ENCODE data around the gene PFKP.

Gene PFKP

DNA sequence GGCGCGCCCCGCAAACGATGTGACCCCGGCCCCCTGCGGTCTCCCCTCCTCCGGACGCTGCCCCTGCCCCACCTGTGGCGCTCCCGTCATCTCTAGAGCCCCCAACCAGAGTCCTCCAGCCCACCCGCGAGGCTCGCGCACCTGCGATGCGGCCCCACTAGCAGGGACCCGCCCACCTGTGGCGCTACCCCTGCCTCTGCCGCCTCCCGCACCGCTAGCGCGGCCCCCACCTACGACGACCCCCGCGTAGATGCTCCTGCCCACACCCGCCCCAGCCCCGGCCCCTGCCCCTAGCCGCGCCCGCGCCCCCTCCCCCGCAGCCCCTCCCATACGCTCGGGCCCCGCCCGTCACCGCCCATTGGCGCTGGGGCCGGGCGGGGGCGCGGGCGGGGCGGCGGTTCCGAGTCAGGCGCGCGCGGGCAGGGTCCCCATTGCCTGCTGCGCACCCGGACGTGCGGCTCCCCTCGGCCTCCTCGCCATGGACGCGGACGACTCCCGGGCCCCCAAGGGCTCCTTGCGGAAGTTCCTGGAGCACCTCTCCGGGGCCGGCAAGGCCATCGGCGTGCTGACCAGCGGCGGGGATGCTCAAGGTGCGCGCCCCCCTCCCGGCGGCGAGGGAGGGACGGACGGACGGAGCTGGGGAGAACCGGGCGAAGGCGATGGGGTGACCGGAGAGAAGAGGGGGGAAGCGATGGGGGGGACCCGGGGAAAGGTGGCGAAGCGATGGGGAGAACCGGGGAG lies at the start of gene PFKP:
Gene PFKP (plus strand): TSS at position 431 of the 741 bp plus-strand sequence. CDS start 48 bp downstream, at position 479.
- Mint-ChIP-seq H3K27ac (peak within 1 kb of the TSS; percentile 87), H3K4me3 (peak within 1 kb of the TSS; percentile 87), H3K27me3 (no peaks in the 10 kb centered on the region), H3K9me3 (ENCODE audit: low read depth) (no peaks in the 10 kb centered on the region), H3K4me1 (ENCODE audit: low read depth) (peaks cover 28% of the 10 kb centered on the region), H3K36me3 (peaks cover 14% of the 10 kb centered on the region)

DNA sequence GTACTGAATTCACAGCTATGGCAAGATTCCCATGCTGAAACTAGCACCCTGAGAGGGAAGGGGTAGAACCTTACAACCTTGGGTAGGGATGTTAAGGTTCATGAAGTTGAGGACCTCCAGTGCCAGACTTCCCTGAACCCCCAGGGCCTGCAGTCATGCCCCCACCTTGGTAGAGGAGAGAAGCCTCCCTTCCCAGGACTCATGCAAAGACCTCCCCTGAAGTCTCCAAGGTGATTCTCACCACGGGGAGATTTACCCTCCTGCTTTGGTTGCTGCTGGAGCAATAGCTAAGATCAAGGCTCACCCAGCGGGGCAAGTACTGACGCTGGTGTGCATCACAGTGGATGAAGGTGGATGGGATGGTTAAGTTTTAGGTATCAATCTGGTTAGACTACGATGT lies 49.1 kb upstream of the PFKP start:
- H3K4me3 Mint-ChIP-seq = no peak overlapping the region
- peaks cover 11% of the 10 kb centered on the region for H3K27me3 Mint-ChIP-seq
- no peaks in the 10 kb centered on the region for H3K4me1 Mint-ChIP-seq (ENCODE audit: low read depth)
- no peaks in the 10 kb centered on the region for H3K36me3 Mint-ChIP-seq
- H3K27ac Mint-ChIP-seq = no peak overlapping the region
- H3K9me3 Mint-ChIP-seq (ENCODE audit: low read depth) = peaks cover 2% of the 10 kb centered on the region

DNA sequence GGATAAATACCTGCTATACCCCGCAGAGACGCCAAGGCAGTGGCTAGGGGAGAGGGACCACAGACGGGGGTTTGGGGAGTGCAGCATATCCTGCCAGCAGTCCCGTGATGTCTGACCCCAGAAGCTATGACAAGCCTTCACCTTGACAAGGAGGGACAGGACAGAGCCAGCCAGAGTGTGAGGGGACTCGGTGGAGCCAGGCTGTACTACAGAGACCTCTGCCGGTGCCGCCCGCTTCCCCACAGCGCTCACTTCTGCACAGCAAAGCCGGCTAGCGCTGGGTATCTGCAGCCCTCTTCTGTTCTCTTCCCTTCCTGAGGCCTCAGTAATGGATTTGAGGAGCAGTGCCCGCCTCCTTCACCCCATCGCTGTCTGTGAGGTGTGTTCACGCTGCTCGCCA lies 47.0 kb upstream of the PFKP start:
- Mint-ChIP-seq H3K4me1 (ENCODE audit: low read depth) (no peaks in the 10 kb centered on the region), H3K36me3 (no peaks in the 10 kb centered on the region), H3K4me3 (no peak overlapping the region), H3K9me3 (ENCODE audit: low read depth) (peaks cover 3% of the 10 kb centered on the region), H3K27me3 (peaks cover 11% of the 10 kb centered on the region), H3K27ac (no peak overlapping the region)

DNA sequence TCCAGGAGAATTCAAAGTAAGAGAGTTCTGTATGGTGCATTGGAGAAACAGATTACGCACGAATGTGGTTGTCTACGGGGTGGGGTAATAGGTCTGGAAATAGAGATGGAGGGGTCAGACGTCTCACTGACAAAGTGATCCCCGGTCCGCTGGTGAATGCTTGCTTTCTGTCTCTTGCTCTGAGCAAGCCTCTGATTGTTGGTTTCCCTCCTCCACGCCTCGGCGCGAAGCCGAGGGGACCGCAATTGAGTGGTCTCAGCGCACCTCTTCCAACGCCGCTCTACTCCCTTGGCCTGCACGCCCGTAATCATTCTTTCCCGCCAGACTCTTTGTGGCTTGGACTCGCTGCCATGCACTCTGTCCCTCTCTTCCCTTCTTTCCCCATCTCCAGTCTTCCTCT lies 46.5 kb upstream of the PFKP start:
- Mint-ChIP-seq H3K27ac (no peak overlapping the region), H3K9me3 (ENCODE audit: low read depth) (peaks cover 3% of the 10 kb centered on the region), H3K4me1 (ENCODE audit: low read depth) (no peaks in the 10 kb centered on the region), H3K36me3 (no peaks in the 10 kb centered on the region), H3K27me3 (peaks cover 11% of the 10 kb centered on the region), H3K4me3 (no peak overlapping the region)

DNA sequence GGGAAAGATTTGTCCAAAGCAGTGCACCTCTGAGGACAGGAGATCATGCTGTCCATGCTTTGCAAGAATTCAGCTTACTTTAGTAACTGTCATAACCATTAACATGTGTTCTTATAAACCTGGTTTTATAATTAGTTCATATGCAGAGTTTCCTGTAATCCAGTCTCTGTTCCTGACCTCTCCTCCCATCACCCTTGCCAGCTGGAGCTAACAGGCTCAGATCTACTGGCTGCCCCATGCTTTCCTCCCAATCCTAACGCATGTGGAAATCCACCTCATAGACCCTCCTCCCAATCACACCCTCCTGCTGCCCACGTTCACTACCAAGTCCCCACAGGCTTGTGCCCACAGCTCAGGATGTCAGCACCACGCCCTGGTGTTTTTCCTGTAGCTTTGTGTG lies 45.3 kb upstream of the PFKP start:
- Mint-ChIP-seq H3K4me1 (ENCODE audit: low read depth) (no peaks in the 10 kb centered on the region), H3K27me3 (peaks cover 12% of the 10 kb centered on the region), H3K36me3 (no peaks in the 10 kb centered on the region), H3K9me3 (ENCODE audit: low read depth) (peaks cover 3% of the 10 kb centered on the region), H3K4me3 (no peak overlapping the region), H3K27ac (no peak overlapping the region)

DNA sequence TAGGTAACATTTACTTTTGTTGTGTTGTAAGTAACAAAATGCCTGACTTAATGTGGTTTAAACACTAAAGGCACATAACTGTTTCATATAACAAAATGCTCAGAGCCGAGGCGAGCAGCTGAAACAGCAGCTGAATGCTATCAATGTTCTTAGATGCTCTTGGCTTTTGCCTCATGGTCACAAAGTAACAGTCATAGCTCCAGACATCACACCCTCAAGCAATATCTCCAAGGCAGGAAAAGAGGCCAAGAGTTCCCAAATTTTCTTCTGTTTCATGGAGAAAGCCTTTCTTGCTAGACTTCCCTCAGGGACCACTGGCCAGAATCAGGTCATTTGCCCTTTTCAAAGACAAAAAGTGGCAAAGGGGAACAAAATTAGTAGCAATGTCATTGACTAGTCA lies 43.5 kb upstream of the PFKP start:
- H3K4me1 Mint-ChIP-seq (ENCODE audit: low read depth) = no peaks in the 10 kb centered on the region
- H3K27me3 Mint-ChIP-seq = peaks cover 18% of the 10 kb centered on the region
- no peak overlapping the region for H3K27ac Mint-ChIP-seq
- H3K9me3 Mint-ChIP-seq (ENCODE audit: low read depth) = peaks cover 3% of the 10 kb centered on the region
- H3K4me3 Mint-ChIP-seq = no peak overlapping the region
- no peaks in the 10 kb centered on the region for H3K36me3 Mint-ChIP-seq

DNA sequence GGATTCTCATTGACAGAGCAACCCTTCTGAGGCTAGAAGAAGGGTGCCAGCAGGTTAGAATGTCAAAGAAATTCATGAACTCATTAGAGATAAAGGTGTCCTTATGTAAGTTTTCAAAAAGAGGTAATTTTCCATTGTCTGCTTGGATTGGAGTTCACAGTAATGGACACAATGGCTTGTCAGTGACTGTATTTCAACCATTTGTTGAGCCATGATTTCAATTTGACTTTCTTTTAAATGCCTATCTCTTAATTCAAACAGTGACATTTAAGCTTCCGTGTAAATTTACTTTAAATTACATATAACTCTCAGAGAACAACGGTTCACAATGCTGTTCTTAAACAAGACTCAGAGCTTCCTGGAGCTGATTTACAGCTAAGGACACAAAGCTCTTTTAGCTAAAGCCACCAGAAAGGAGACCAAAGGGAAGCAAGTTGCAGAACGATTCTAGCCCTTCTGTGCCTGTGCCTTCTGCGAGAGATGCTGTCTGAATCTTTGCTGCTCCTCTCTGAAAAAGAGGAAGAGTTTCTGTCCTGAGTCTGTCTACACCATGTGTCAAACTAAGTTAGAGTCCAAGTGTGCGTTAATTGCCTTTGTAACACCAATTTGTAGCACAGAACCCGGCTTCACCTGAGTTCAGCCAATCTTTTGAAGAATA lies 42.2 kb upstream of the PFKP start:
- Mint-ChIP-seq H3K9me3 (ENCODE audit: low read depth) (peaks cover 3% of the 10 kb centered on the region), H3K36me3 (no peaks in the 10 kb centered on the region), H3K27ac (no peak overlapping the region), H3K4me1 (ENCODE audit: low read depth) (no peaks in the 10 kb centered on the region), H3K27me3 (peaks cover 25% of the 10 kb centered on the region), H3K4me3 (no peak overlapping the region)

DNA sequence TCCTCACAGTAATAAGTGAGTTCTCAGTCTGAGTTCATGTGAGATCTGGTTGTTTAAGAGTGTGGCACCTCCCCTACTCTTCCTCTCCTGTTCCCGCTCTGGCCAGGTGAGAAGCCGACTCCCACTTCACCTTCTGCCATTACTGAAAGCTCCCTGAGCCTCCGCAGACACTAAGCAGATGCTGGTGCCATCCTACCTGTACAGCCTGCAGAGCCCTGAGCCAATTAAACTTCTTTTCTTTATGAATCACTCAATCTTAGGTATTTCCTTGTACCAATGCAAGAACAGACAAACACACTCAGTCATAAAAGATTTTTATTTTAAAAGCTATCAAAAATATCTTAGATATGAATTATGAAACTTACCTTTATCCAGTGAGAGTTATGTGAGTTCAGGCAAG lies 39.5 kb upstream of the PFKP start:
- no peaks in the 10 kb centered on the region for H3K4me1 Mint-ChIP-seq (ENCODE audit: low read depth)
- no peak overlapping the region for H3K27ac Mint-ChIP-seq
- H3K36me3 Mint-ChIP-seq = no peaks in the 10 kb centered on the region
- H3K4me3 Mint-ChIP-seq = no peak overlapping the region
- H3K27me3 Mint-ChIP-seq = peaks cover 31% of the 10 kb centered on the region
- H3K9me3 Mint-ChIP-seq (ENCODE audit: low read depth) = peaks cover 3% of the 10 kb centered on the region

DNA sequence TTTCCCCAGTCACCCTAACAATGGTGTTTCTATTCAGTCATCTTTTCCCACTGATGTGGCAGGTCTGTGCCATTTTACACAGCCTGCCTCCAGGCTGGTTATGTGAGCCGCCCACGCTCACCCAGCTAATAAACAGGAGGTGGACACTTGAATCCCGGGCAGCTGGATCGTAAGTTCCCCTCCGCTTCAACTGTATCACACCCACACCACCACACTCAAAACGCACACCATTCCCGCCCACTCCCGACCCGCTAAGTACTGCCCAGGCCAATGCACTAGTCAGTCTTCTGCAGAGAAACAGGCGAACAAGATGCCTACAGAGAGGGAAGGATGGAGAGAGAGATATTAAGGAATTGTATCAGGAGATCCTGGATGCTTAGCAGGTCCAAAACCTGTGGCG lies 38.9 kb upstream of the PFKP start:
- H3K27me3 Mint-ChIP-seq = peaks cover 29% of the 10 kb centered on the region
- H3K9me3 Mint-ChIP-seq (ENCODE audit: low read depth) = no peaks in the 10 kb centered on the region
- no peak overlapping the region for H3K4me3 Mint-ChIP-seq
- H3K36me3 Mint-ChIP-seq = no peaks in the 10 kb centered on the region
- H3K27ac Mint-ChIP-seq = no peak overlapping the region
- H3K4me1 Mint-ChIP-seq (ENCODE audit: low read depth) = no peaks in the 10 kb centered on the region

DNA sequence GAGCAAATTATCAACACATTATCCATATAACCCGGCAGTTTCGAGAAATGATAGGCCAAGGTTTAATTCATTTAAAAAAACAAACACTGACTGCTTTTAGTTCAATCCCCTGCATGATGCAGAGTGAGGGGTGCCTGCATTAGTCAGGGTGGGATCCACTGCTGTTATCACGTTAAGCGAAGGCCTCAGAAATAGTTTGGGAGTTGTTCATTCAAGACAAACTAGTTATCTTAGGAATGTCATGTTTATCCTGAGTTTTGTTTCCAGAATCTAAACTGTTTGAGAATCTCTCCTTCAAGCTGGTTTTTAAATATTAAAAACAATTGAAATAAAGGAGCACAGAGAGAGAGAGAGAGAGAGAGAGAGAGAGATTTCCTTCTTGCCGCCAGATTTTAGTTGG lies 36.6 kb upstream of the PFKP start:
- H3K27me3 Mint-ChIP-seq = peaks cover 32% of the 10 kb centered on the region
- no peak overlapping the region for H3K4me3 Mint-ChIP-seq
- H3K36me3 Mint-ChIP-seq = no peaks in the 10 kb centered on the region
- H3K9me3 Mint-ChIP-seq (ENCODE audit: low read depth) = no peaks in the 10 kb centered on the region
- no peak overlapping the region for H3K27ac Mint-ChIP-seq
- H3K4me1 Mint-ChIP-seq (ENCODE audit: low read depth) = no peaks in the 10 kb centered on the region

DNA sequence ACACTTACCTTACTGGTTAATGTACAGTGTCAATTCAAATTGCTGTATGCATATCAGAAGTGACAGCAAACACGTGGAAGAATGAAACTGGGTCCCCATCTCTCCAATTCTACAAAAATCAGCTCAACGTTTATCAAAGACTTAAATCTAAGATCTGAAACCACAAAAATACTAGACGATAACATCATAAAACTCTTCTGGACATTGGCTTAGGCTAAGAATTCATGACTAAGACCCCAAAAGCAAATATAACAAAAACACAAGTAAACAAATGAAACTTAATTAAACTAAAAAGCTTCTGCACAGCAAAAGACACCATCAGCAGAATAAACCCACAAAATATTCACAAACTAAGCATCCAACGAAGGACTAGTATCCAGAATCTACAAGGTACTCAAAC lies 35.9 kb upstream of the PFKP start:
- H3K4me1 Mint-ChIP-seq (ENCODE audit: low read depth) = no peaks in the 10 kb centered on the region
- H3K9me3 Mint-ChIP-seq (ENCODE audit: low read depth) = no peaks in the 10 kb centered on the region
- no peak overlapping the region for H3K27ac Mint-ChIP-seq
- H3K4me3 Mint-ChIP-seq = no peak overlapping the region
- peaks cover 37% of the 10 kb centered on the region for H3K27me3 Mint-ChIP-seq
- no peaks in the 10 kb centered on the region for H3K36me3 Mint-ChIP-seq

DNA sequence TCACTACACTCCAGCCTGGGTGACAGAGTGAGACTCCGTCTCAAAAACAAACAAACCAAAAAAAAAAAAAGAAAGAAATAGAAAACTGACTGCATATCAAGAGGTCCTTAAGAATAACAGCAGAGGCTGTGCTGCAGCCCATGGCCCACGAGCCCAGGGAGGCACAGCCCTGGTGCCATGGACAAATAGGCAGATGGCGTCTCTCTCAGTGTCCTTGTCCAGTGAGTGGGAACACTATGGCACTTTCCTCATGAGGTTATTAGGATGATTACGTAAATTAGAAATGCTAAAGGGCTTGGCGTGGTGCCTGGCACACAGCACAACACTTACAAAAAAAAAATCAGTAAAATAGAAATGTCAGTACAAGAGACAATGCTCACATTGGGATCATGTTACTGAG lies 33.4 kb upstream of the PFKP start:
- H3K9me3 Mint-ChIP-seq (ENCODE audit: low read depth) = no peaks in the 10 kb centered on the region
- H3K4me3 Mint-ChIP-seq = no peak overlapping the region
- H3K36me3 Mint-ChIP-seq = no peaks in the 10 kb centered on the region
- H3K4me1 Mint-ChIP-seq (ENCODE audit: low read depth) = no peaks in the 10 kb centered on the region
- no peak overlapping the region for H3K27ac Mint-ChIP-seq
- H3K27me3 Mint-ChIP-seq = peaks cover 36% of the 10 kb centered on the region

DNA sequence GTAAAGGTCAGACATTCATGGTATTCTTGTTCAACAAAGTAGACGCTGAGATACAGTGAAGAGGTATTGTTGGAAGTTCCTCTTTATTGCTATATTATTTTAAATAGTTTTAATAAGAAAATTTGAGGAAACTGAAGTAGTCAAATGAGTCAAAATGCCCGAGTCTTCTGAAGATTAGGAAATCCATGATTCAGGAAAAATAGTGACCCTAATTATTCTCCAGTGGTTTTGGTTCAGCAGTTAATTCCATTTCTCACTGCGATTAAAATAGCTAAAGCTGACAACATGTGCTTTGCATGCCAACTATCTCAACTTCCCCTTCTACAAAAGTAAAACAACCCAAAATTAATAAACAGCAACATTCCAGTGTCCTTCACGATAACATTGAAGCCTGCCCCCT lies 32.7 kb upstream of the PFKP start:
- Mint-ChIP-seq H3K9me3 (ENCODE audit: low read depth) (no peaks in the 10 kb centered on the region), H3K27me3 (peaks cover 33% of the 10 kb centered on the region), H3K4me3 (no peak overlapping the region), H3K4me1 (ENCODE audit: low read depth) (no peaks in the 10 kb centered on the region), H3K27ac (no peak overlapping the region), H3K36me3 (no peaks in the 10 kb centered on the region)

DNA sequence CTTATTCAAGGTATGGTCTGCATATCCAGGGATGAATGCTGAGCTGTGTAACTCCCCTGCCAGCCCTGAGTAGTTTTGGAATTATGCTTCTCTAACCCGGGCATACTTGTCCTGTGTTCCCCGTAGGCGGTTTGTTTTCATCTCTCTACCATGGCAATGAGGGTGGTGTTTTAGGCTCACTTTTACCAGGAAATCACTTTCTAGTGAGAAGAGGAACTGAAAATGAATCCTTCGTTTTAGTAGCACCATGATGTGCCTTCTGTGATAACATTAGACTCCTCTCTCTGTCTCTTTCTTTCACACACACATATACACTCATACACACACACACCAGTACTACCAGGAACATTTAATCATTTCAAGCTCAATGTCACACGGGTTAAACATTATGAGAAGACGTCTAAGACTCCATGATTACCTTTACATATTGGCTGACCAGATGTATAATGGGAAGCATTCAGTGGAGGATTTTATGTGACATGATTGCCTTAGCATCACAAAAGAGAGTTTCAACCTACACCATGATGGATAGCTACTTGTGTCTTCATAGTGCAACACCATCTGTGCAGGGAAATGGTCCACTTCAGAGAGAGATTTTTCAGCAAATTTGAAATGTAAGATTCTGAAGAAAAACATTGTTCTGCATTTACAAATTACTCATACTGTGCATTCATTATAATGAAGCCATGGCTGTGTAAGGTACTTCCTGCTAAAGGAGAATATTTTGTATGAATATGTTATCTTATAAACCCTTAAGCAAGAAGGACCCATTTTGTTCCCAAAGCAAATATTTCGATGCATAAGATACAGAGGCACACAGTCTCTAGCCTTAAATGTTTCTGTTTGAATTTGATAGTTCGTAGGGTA lies 31.0 kb upstream of the PFKP start:
- H3K36me3 Mint-ChIP-seq = no peaks in the 10 kb centered on the region
- no peaks in the 10 kb centered on the region for H3K4me1 Mint-ChIP-seq (ENCODE audit: low read depth)
- peaks cover 24% of the 10 kb centered on the region for H3K27me3 Mint-ChIP-seq
- H3K9me3 Mint-ChIP-seq (ENCODE audit: low read depth) = no peaks in the 10 kb centered on the region
- no peak overlapping the region for H3K4me3 Mint-ChIP-seq
- no peak overlapping the region for H3K27ac Mint-ChIP-seq

DNA sequence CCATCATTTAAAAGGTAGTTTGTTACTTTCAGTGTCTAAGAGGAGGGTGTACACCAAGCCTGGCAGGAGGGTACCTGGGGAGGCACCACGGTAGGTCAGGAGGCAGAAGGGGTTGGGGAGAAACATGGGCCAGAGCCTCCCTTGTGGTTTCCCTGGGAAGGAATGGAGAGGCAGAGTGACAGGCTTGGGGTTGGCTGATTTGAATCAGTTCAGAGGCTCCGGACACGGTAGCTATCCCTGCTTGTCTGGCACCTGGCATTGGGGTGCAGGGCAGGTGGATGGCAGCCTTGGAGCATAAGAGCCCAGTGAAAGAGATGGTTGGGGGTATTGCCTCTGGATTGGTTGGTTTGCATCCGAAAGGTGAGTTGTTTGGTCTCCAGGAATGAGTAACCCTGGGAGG lies 30.2 kb upstream of the PFKP start:
- Mint-ChIP-seq H3K27ac (no peak overlapping the region), H3K27me3 (peaks cover 17% of the 10 kb centered on the region), H3K4me1 (ENCODE audit: low read depth) (no peaks in the 10 kb centered on the region), H3K36me3 (no peaks in the 10 kb centered on the region), H3K9me3 (ENCODE audit: low read depth) (no peaks in the 10 kb centered on the region), H3K4me3 (no peak overlapping the region)

Measured in activated naive CD8-positive, alpha-beta T cell (primary cell).